Fibroblast of mammary gland (primary cell): ENCODE data around the gene MYO18B.

ENCODE experiments used
- DNase-seq: peaks from one replicate; pipeline ENCODE4 v3.0.0-alpha.2; 2010; ENCODE audit warnings: low read depth
- H3K4me3 ChIP-seq: 2 replicates; pipeline ENCODE4 v1.5.1; 2011; ENCODE audit warnings: low read depth, mild to moderate bottlenecking, low read length, moderate library complexity; ENCODE audit not compliant: control insufficient read depth
- CTCF ChIP-seq: conservative IDR thresholded peaks from 2 replicates; pipeline ENCODE4 v1.5.1; 2011; ENCODE audit warnings: low read depth, low read length, inconsistent platforms; ENCODE audit not compliant: control insufficient read depth, insufficient read depth

The MYO18B gene

GRCh38 chr22:25935266-25936058 is 193.5 kb downstream of the MYO18B start:
- no peak for TF ChIP-seq CTCF

DNA sequence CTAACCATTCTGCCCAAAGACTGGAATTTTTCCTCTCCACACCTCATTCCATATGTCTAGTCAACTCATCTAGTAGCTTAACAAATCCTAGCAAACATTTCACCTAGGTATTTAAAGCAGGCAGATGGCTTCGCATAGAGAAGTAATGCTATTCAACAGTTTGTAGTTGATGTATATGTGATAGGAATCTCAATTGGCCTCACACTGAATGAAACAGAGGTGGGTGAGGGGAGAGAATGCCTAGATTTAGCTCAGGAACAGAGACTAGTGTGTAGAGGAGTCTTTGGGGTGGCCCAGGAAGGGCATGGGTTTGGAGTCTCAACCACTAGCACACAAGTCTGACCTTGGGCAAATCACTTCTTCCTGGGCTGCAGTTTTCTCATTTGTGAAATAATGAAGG is 196.2 kb downstream of the MYO18B start:
- no peak overlapping the region for H3K4me3 ChIP-seq
- DNase-seq: no peak
- TF ChIP-seq CTCF: no peak

More at GRCh38 chr22:25935266-25936058, 193.5 kb downstream of the MYO18B start:
- no peak for DNase-seq
- no peak overlapping the region for H3K4me3 ChIP-seq

GRCh38 chr22:25939384-25939783 is 197.4 kb downstream of the MYO18B start:
- TF ChIP-seq CTCF: no peak
- H3K4me3 ChIP-seq: no peak overlapping the region
- no peak for DNase-seq

GRCh38 chr22:25940479-25940878 is 198.5 kb downstream of the MYO18B start:
- TF ChIP-seq CTCF: no peak
- DNase-seq: no peak
- no peak overlapping the region for H3K4me3 ChIP-seq

GRCh38 chr22:25941365-25941960 is 199.5 kb downstream of the MYO18B start:
- TF ChIP-seq CTCF: no peak
- no peak overlapping the region for H3K4me3 ChIP-seq
- no peak for DNase-seq

GRCh38 chr22:25942115-25942855 is 200.3 kb downstream of the MYO18B start:
- no peak overlapping the region for H3K4me3 ChIP-seq
- TF ChIP-seq CTCF: no peak
- DNase-seq: no peak
